IPS-20b (cell line): Measurements from ENCODE around the gene CPNE7.

ENCODE experiments used
- H3K27ac ChIP-seq: one replicate; pipeline ENCODE4 v1.5.1; 2013; ENCODE audit warnings: low read length
- H3K27me3 ChIP-seq: 2 replicates; pipeline ENCODE4 v1.6.1; 2013; ENCODE audit warnings: mild to moderate bottlenecking, low read length, inconsistent platforms; ENCODE audit not compliant: insufficient read depth
- H3K36me3 ChIP-seq: 2 replicates; pipeline ENCODE4 v1.6.1; 2013; ENCODE audit warnings: low read depth, mild to moderate bottlenecking, inconsistent platforms, low read length, moderate library complexity; ENCODE audit not compliant: insufficient read depth
- H3K4me1 ChIP-seq: 2 replicates; pipeline ENCODE4 v1.6.1; 2013; ENCODE audit warnings: mild to moderate bottlenecking, control low read depth, inconsistent platforms, low read length, moderate library complexity; ENCODE audit not compliant: insufficient read depth
- H3K4me3 ChIP-seq: 2 replicates; pipeline ENCODE4 v1.5.1; 2013; ENCODE audit warnings: mild to moderate bottlenecking, low read length, inconsistent platforms
- H3K9ac ChIP-seq: 2 replicates; pipeline ENCODE4 v1.6.1; 2013; ENCODE audit warnings: low read depth, mild to moderate bottlenecking, inconsistent platforms, low read length, moderate library complexity
- H3K9me3 ChIP-seq: 2 replicates; pipeline ENCODE4 v1.6.1; 2013; ENCODE audit warnings: mild to moderate bottlenecking, low read depth, low read length, inconsistent platforms; ENCODE audit not compliant: insufficient read depth

The CPNE7 gene

GRCh38 chr16:89541792-89542191, 33.8 kb upstream of the CPNE7 start:
- Histone ChIP-seq H3K27ac (no peak overlapping the region), H3K9me3 (no peaks in the 10 kb centered on the region), H3K36me3 (peaks cover 67% of the 10 kb centered on the region), H3K4me1 (no peaks in the 10 kb centered on the region), H3K27me3 (no peaks in the 10 kb centered on the region), H3K4me3 (no peak overlapping the region), H3K9ac (no peak overlapping the region)

GRCh38 chr16:89544113-89544512, 31.4 kb upstream of the CPNE7 start:
- Histone ChIP-seq H3K36me3 (peaks cover 67% of the 10 kb centered on the region), H3K4me1 (no peaks in the 10 kb centered on the region), H3K4me3 (no peak overlapping the region), H3K9ac (no peak overlapping the region), H3K27ac (no peak overlapping the region), H3K27me3 (no peaks in the 10 kb centered on the region), H3K9me3 (no peaks in the 10 kb centered on the region)

GRCh38 chr16:89544713-89545043, 30.9 kb upstream of the CPNE7 start:
- Histone ChIP-seq H3K9me3 (no peaks in the 10 kb centered on the region), H3K36me3 (peaks cover 73% of the 10 kb centered on the region), H3K9ac (no peak overlapping the region), H3K27me3 (no peaks in the 10 kb centered on the region), H3K4me1 (no peaks in the 10 kb centered on the region), H3K4me3 (no peak overlapping the region), H3K27ac (no peak overlapping the region)

- H3K4me1 ChIP-seq = no peaks in the 10 kb centered on the region
- no peak overlapping the region for H3K4me3 ChIP-seq
- H3K9ac ChIP-seq = no peak overlapping the region
- H3K9me3 ChIP-seq = no peaks in the 10 kb centered on the region
- H3K36me3 ChIP-seq = peaks cover 76% of the 10 kb centered on the region
- no peak overlapping the region for H3K27ac ChIP-seq
- no peaks in the 10 kb centered on the region for H3K27me3 ChIP-seq
Observed at GRCh38 chr16:89545044-89545830, 30.3 kb upstream of the CPNE7 start.

- H3K36me3 ChIP-seq = peaks cover 77% of the 10 kb centered on the region
Observed at GRCh38 chr16:89545831-89546574, 29.6 kb upstream of the CPNE7 start.

GRCh38 chr16:89546781-89547180, 28.8 kb upstream of the CPNE7 start:
- H3K27me3 ChIP-seq = no peaks in the 10 kb centered on the region
- H3K4me3 ChIP-seq = no peak overlapping the region
- H3K9ac ChIP-seq = no peak overlapping the region
- H3K9me3 ChIP-seq = no peaks in the 10 kb centered on the region
- peaks cover 77% of the 10 kb centered on the region for H3K36me3 ChIP-seq
- H3K4me1 ChIP-seq = no peaks in the 10 kb centered on the region
- H3K27ac ChIP-seq = no peak overlapping the region

More at GRCh38 chr16:89545831-89546574, 29.6 kb upstream of the CPNE7 start:
- Histone ChIP-seq H3K27me3 (no peaks in the 10 kb centered on the region), H3K9ac (no peak overlapping the region), H3K27ac (no peak overlapping the region), H3K4me3 (no peak overlapping the region), H3K9me3 (no peaks in the 10 kb centered on the region), H3K4me1 (no peaks in the 10 kb centered on the region)

- Histone ChIP-seq H3K9me3 (no peaks in the 10 kb centered on the region), H3K9ac (no peak overlapping the region), H3K36me3 (peaks cover 81% of the 10 kb centered on the region), H3K4me3 (no peak overlapping the region), H3K4me1 (no peaks in the 10 kb centered on the region), H3K27ac (no peak overlapping the region), H3K27me3 (no peaks in the 10 kb centered on the region)
Observed at GRCh38 chr16:89547291-89547690, 28.3 kb upstream of the CPNE7 start.

GRCh38 chr16:89547860-89548259, 27.7 kb upstream of the CPNE7 start:
- Histone ChIP-seq H3K27ac (no peak overlapping the region), H3K4me1 (no peaks in the 10 kb centered on the region), H3K27me3 (no peaks in the 10 kb centered on the region), H3K36me3 (peaks cover 85% of the 10 kb centered on the region), H3K9ac (no peak overlapping the region), H3K4me3 (no peak overlapping the region), H3K9me3 (no peaks in the 10 kb centered on the region)

- Histone ChIP-seq H3K36me3 (peaks cover 92% of the 10 kb centered on the region), H3K9ac (no peak overlapping the region), H3K9me3 (no peaks in the 10 kb centered on the region), H3K27me3 (no peaks in the 10 kb centered on the region), H3K4me3 (no peak overlapping the region), H3K4me1 (no peaks in the 10 kb centered on the region), H3K27ac (no peak overlapping the region)
Observed at GRCh38 chr16:89548344-89549006, 27.1 kb upstream of the CPNE7 start.

GRCh38 chr16:89549007-89549700, 26.4 kb upstream of the CPNE7 start:
- peaks cover 92% of the 10 kb centered on the region for H3K36me3 ChIP-seq
- no peak overlapping the region for H3K9ac ChIP-seq
- no peaks in the 10 kb centered on the region for H3K4me1 ChIP-seq
- H3K9me3 ChIP-seq = no peaks in the 10 kb centered on the region
- no peak overlapping the region for H3K4me3 ChIP-seq
- H3K27me3 ChIP-seq = no peaks in the 10 kb centered on the region
- H3K27ac ChIP-seq = no peak overlapping the region

GRCh38 chr16:89550421-89551007, 25.0 kb upstream of the CPNE7 start:
- Histone ChIP-seq H3K4me3 (no peak overlapping the region), H3K9me3 (no peaks in the 10 kb centered on the region), H3K9ac (no peak overlapping the region), H3K27ac (no peak overlapping the region), H3K36me3 (peaks cover 87% of the 10 kb centered on the region), H3K4me1 (no peaks in the 10 kb centered on the region), H3K27me3 (no peaks in the 10 kb centered on the region)
